HCT116 (cell line): ENCODE data around the gene HOXC13.

Source experiments
- EZH2 ChIP-seq: fragments of 200-600 bp; sonication (generic); IDR thresholded peaks from 2 replicates; pipeline ENCODE4 v1.6.1; 2017; ENCODE audit warnings: antibody characterized with exemption, mixed run types
- EZH2phosphoT487 ChIP-seq: fragments of 200-600 bp; IDR thresholded peaks from 2 replicates; pipeline ENCODE4 v1.6.1; 2018; ENCODE audit warnings: antibody characterized with exemption, borderline replicate concordance
- FOSL1 ChIP-seq: IDR thresholded peaks from 2 replicates; pipeline ENCODE4 v1.6.1; 2012; ENCODE audit warnings: low read depth
- POLR2AphosphoS5 ChIP-seq: IDR thresholded peaks from 2 replicates; pipeline ENCODE4 v1.6.1; 2011; ENCODE audit warnings: mild to moderate bottlenecking, low read depth, low read length, moderate library complexity
- RAD21 ChIP-seq: IDR thresholded peaks from 2 replicates; pipeline ENCODE4 v1.6.1; 2012; ENCODE audit warnings: low read depth, mild to moderate bottlenecking
- SP1 ChIP-seq: IDR thresholded peaks from 2 replicates; pipeline ENCODE4 v1.6.1; 2012; ENCODE audit warnings: low read depth
- TF ChIP-seq, protein P1 (sequence below): IDR thresholded peaks from 2 replicates; pipeline ENCODE4 v1.6.1; 2012
- TF ChIP-seq, protein P2 (sequence below), 3 experiments: fragments of 200-600 bp in 1 of 3; sonication (generic) in 1 of 3; IDR thresholded peaks in 2 of 3; conservative IDR thresholded peaks in 1 of 3; 2 replicates each; pipeline ENCODE4 v1.5.1; 2012 to 2017; ENCODE audit warnings: low read depth in 2 of 3, low read length in 2 of 3, antibody characterized with exemption in 1 of 3, borderline replicate concordance in 1 of 3, control low read depth in 1 of 3, mild to moderate bottlenecking in 1 of 3, mixed read lengths in 1 of 3, mixed run types in 1 of 3, moderate library complexity in 1 of 3; ENCODE audit not compliant: insufficient read depth in 1 of 3

- TF ChIP-seq SP1 (no peak), POLR2AphosphoS5 (no peak), FOSL1 (no peak), RAD21 (no peak), EZH2phosphoT487 (no peak), EZH2 (no peak)
- TF ChIP-seq, protein P1, sequence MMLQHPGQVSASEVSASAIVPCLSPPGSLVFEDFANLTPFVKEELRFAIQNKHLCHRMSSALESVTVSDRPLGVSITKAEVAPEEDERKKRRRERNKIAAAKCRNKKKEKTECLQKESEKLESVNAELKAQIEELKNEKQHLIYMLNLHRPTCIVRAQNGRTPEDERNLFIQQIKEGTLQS = no peak
- TF ChIP-seq, protein P2, sequence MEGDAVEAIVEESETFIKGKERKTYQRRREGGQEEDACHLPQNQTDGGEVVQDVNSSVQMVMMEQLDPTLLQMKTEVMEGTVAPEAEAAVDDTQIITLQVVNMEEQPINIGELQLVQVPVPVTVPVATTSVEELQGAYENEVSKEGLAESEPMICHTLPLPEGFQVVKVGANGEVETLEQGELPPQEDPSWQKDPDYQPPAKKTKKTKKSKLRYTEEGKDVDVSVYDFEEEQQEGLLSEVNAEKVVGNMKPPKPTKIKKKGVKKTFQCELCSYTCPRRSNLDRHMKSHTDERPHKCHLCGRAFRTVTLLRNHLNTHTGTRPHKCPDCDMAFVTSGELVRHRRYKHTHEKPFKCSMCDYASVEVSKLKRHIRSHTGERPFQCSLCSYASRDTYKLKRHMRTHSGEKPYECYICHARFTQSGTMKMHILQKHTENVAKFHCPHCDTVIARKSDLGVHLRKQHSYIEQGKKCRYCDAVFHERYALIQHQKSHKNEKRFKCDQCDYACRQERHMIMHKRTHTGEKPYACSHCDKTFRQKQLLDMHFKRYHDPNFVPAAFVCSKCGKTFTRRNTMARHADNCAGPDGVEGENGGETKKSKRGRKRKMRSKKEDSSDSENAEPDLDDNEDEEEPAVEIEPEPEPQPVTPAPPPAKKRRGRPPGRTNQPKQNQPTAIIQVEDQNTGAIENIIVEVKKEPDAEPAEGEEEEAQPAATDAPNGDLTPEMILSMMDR (IDR thresholded peaks at IDR 0.05 in 2 of 3, conservative IDR thresholded peaks at IDR 0.05 in 1 of 3; ENCODE audit: borderline replicate concordance in 1 of 3, insufficient read depth in 1 of 3, low read depth in 2 of 3, low read length in 2 of 3) = no peak
Measured at GRCh38 chr12:53966385-53967133, 27.9 kb downstream of the HOXC13 start.
